ENCODE results near the gene HOMER1. TPM values are rescaled to one million over a fixed set of nuclear protein-coding genes. Genes with fewer than 3 reads are reported as not detected.

The HOMER1 gene
- total RNA-seq, 2 donors from 2014 or later, result 2.1 to 15.8 TPM

GRCh38 chr5:79349881-79350280 is 164.1 kb downstream of the HOMER1 start:
- no peak for DNase-seq (ENCODE audit: low spot score)
- Histone ChIP-seq H3K9me3 (no peaks in the 10 kb centered on the region), H3K27ac (no peak overlapping the region), H3K36me3 (no peaks in the 10 kb centered on the region), H3K4me3 (no peak overlapping the region), H3K27me3 (replicated peaks; ENCODE audit: insufficient read depth) (no peaks in the 10 kb centered on the region), H3K4me1 (replicated peaks) (no peaks in the 10 kb centered on the region)
- 76% methylated on average over 2 of the region's 2 CpGs for WGBS
- TF ChIP-seq, protein P1, sequence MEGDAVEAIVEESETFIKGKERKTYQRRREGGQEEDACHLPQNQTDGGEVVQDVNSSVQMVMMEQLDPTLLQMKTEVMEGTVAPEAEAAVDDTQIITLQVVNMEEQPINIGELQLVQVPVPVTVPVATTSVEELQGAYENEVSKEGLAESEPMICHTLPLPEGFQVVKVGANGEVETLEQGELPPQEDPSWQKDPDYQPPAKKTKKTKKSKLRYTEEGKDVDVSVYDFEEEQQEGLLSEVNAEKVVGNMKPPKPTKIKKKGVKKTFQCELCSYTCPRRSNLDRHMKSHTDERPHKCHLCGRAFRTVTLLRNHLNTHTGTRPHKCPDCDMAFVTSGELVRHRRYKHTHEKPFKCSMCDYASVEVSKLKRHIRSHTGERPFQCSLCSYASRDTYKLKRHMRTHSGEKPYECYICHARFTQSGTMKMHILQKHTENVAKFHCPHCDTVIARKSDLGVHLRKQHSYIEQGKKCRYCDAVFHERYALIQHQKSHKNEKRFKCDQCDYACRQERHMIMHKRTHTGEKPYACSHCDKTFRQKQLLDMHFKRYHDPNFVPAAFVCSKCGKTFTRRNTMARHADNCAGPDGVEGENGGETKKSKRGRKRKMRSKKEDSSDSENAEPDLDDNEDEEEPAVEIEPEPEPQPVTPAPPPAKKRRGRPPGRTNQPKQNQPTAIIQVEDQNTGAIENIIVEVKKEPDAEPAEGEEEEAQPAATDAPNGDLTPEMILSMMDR (IDR thresholded peaks at IDR 0.05), result no peak
- TF ChIP-seq POLR2AphosphoS5 (IDR thresholded peaks at IDR 0.05), result no peak
- TF ChIP-seq POLR2A (IDR thresholded peaks at IDR 0.05), result no peak
- intact Hi-C loops (cut with DNase I), result no loop called here

- H3K4me3 ChIP-seq, result no peak overlapping the region
- TF ChIP-seq, protein P1 (IDR thresholded peaks at IDR 0.05), result no peak
- TF ChIP-seq POLR2A (IDR thresholded peaks at IDR 0.05), result no peak
- no peak for TF ChIP-seq POLR2AphosphoS5 (IDR thresholded peaks at IDR 0.05)
- no peak overlapping the region for H3K27ac ChIP-seq
- H3K9me3 ChIP-seq, result no peaks in the 10 kb centered on the region
- intact Hi-C loops (cut with DNase I), result no loop called here
- 70% methylated on average over 10 of the region's 10 CpGs for WGBS
- H3K27me3 ChIP-seq (replicated peaks; ENCODE audit: insufficient read depth), result no peaks in the 10 kb centered on the region
- no peak for DNase-seq (ENCODE audit: low spot score)
- H3K36me3 ChIP-seq, result no peaks in the 10 kb centered on the region
- no peaks in the 10 kb centered on the region for H3K4me1 ChIP-seq (replicated peaks)
Observed at GRCh38 chr5:79349047-79349446, 164.9 kb downstream of the HOMER1 start.

GRCh38 chr5:79346420-79346824 is 167.5 kb downstream of the HOMER1 start:
- DNase-seq (ENCODE audit: low spot score), result no peak
- intact Hi-C loops (cut with DNase I), result no loop called here
- no peaks in the 10 kb centered on the region for H3K36me3 ChIP-seq
- 92% methylated on average over 6 of the region's 6 CpGs for WGBS
- no peak for TF ChIP-seq POLR2AphosphoS5 (IDR thresholded peaks at IDR 0.05)
- no peak for TF ChIP-seq POLR2A (IDR thresholded peaks at IDR 0.05)
- TF ChIP-seq, protein P1 (IDR thresholded peaks at IDR 0.05), result no peak
- H3K27me3 ChIP-seq (replicated peaks; ENCODE audit: insufficient read depth), result no peaks in the 10 kb centered on the region
- no peak overlapping the region for H3K4me3 ChIP-seq
- no peaks in the 10 kb centered on the region for H3K9me3 ChIP-seq
- no peak overlapping the region for H3K27ac ChIP-seq
- H3K4me1 ChIP-seq (replicated peaks), result no peaks in the 10 kb centered on the region

- Histone ChIP-seq H3K4me3 (no peak overlapping the region), H3K4me1 (replicated peaks) (no peaks in the 10 kb centered on the region), H3K36me3 (no peaks in the 10 kb centered on the region), H3K27ac (no peak overlapping the region), H3K9me3 (no peaks in the 10 kb centered on the region), H3K27me3 (replicated peaks; ENCODE audit: insufficient read depth) (no peaks in the 10 kb centered on the region)
- intact Hi-C loops (cut with DNase I), result no loop called here
- 81% methylated on average over 10 of the region's 10 CpGs for WGBS
- no peak for TF ChIP-seq POLR2A (IDR thresholded peaks at IDR 0.05)
- TF ChIP-seq POLR2AphosphoS5 (IDR thresholded peaks at IDR 0.05), result no peak
- TF ChIP-seq, protein P1 (IDR thresholded peaks at IDR 0.05), result no peak
- no peak for DNase-seq (ENCODE audit: low spot score)
Observed at GRCh38 chr5:79333852-79334557, 179.9 kb downstream of the HOMER1 start.

DNA sequence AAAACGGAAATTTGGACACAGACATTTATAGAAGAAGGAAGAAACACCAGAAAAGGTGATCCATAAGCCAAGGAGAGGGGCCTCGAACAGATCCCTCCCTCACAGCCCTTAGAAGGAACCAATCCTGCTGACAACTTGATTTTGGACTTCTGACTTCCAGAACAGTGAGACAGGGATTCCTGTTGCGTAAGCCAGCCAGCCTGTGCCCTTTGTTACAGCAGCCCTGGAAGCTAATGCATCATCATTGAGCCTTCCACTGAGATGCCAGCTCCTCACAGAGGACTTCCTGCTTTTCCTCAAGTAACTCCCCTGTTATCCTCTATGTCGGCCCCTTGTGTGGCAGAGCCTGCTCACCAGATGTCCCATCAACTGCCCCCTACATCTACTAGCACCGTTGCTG is 183.9 kb downstream of the HOMER1 start:
- H3K4me1 ChIP-seq (replicated peaks), result no peaks in the 10 kb centered on the region
- no peak overlapping the region for H3K27ac ChIP-seq
- no peaks in the 10 kb centered on the region for H3K9me3 ChIP-seq
- no peak for DNase-seq (ENCODE audit: low spot score)
- TF ChIP-seq POLR2AphosphoS5 (IDR thresholded peaks at IDR 0.05), result no peak
- no peak for TF ChIP-seq POLR2A (IDR thresholded peaks at IDR 0.05)
- TF ChIP-seq, protein P1 (IDR thresholded peaks at IDR 0.05), result no peak
- H3K27me3 ChIP-seq (replicated peaks; ENCODE audit: insufficient read depth), result no peaks in the 10 kb centered on the region
- H3K36me3 ChIP-seq, result no peaks in the 10 kb centered on the region
- intact Hi-C loops (cut with DNase I), result no loop called here
- H3K4me3 ChIP-seq, result no peak overlapping the region
- WGBS, result 89% methylated on average over 5 of the region's 5 CpGs
